Measurements from ENCODE around the gene GRM2. TPM values are rescaled to one million over a fixed set of nuclear protein-coding genes. Genes with fewer than 3 reads are reported as not detected.

Gene GRM2
- polyA plus RNA-seq, 3 donors, result 0.42 to 0.73 (median 0.44) TPM

GRCh38 chr3:51678641-51679040, 28.2 kb upstream of the GRM2 start:
- no peak for DNase-seq (ENCODE audit: extremely low read depth in 1 of 11, low read depth in 9 of 11, low spot score in 4 of 11)

GRCh38 chr3:51679318-51679717, 27.6 kb upstream of the GRM2 start:
- no peak for DNase-seq (ENCODE audit: extremely low read depth in 1 of 11, low read depth in 9 of 11, low spot score in 4 of 11)

GRCh38 chr3:51679777-51680176, 27.1 kb upstream of the GRM2 start:
- no peak for DNase-seq (ENCODE audit: extremely low read depth in 1 of 11, low read depth in 9 of 11, low spot score in 4 of 11)

GRCh38 chr3:51680196-51680595, 26.7 kb upstream of the GRM2 start:
- DNase-seq (ENCODE audit: extremely low read depth in 1 of 11, low read depth in 9 of 11, low spot score in 4 of 11), result no peak

GRCh38 chr3:51680663-51681230, 26.1 kb upstream of the GRM2 start:
- DNase-seq (ENCODE audit: extremely low read depth in 1 of 11, low read depth in 9 of 11, low spot score in 4 of 11), result no peak

- no peak for DNase-seq (ENCODE audit: extremely low read depth in 1 of 11, low read depth in 9 of 11, low spot score in 4 of 11)
These were observed 25.4 kb upstream of the GRM2 start for GRCh38 chr3:51681453-51681852.

- peak in 10 of 11 donors; percentile 37 to 67 (median 50) for DNase-seq (ENCODE audit: extremely low read depth in 1 of 11, low read depth in 9 of 11, low spot score in 4 of 11)
These were observed 24.8 kb upstream of the GRM2 start for GRCh38 chr3:51682079-51682478.

- DNase-seq (ENCODE audit: extremely low read depth in 1 of 11, low read depth in 9 of 11, low spot score in 4 of 11), result no peak
These were observed 24.3 kb upstream of the GRM2 start for GRCh38 chr3:51682526-51682925.

- no peak for DNase-seq (ENCODE audit: extremely low read depth in 1 of 11, low read depth in 9 of 11, low spot score in 4 of 11)
These were observed 23.3 kb upstream of the GRM2 start for GRCh38 chr3:51683566-51683965.

- no peak for DNase-seq (ENCODE audit: extremely low read depth in 1 of 11, low read depth in 9 of 11, low spot score in 4 of 11)
These were observed 21.7 kb upstream of the GRM2 start for GRCh38 chr3:51684971-51685751.

- no peak for DNase-seq (ENCODE audit: extremely low read depth in 1 of 11, low read depth in 9 of 11, low spot score in 4 of 11)
These were observed 20.8 kb upstream of the GRM2 start for GRCh38 chr3:51686056-51686455.

GRCh38 chr3:51686512-51687215, 20.2 kb upstream of the GRM2 start:
- no peak for DNase-seq (ENCODE audit: extremely low read depth in 1 of 11, low read depth in 9 of 11, low spot score in 4 of 11)

GRCh38 chr3:51687431-51688205, 19.2 kb upstream of the GRM2 start:
- DNase-seq (ENCODE audit: extremely low read depth in 1 of 11, low read depth in 9 of 11, low spot score in 4 of 11), result no peak

- DNase-seq (ENCODE audit: extremely low read depth in 1 of 11, low read depth in 9 of 11, low spot score in 4 of 11), result no peak
These were observed 18.7 kb upstream of the GRM2 start for GRCh38 chr3:51688206-51688600.

GRCh38 chr3:51691021-51691420, 15.8 kb upstream of the GRM2 start:
- no peak for DNase-seq (ENCODE audit: extremely low read depth in 1 of 11, low read depth in 9 of 11, low spot score in 4 of 11)

GRCh38 chr3:51691949-51692348, 14.9 kb upstream of the GRM2 start:
- no peak for DNase-seq (ENCODE audit: extremely low read depth in 1 of 11, low read depth in 9 of 11, low spot score in 4 of 11)

- no peak for DNase-seq (ENCODE audit: extremely low read depth in 1 of 11, low read depth in 9 of 11, low spot score in 4 of 11)
These were observed 13.9 kb upstream of the GRM2 start for GRCh38 chr3:51692980-51693395.

- no peak for DNase-seq (ENCODE audit: extremely low read depth in 1 of 11, low read depth in 9 of 11, low spot score in 4 of 11)
These were observed 9.9 kb upstream of the GRM2 start for GRCh38 chr3:51696954-51697353.

- DNase-seq (ENCODE audit: extremely low read depth in 1 of 11, low read depth in 9 of 11, low spot score in 4 of 11), result no peak
These were observed 8.7 kb upstream of the GRM2 start for GRCh38 chr3:51698209-51698608.

GRCh38 chr3:51700403-51700802, 6.5 kb upstream of the GRM2 start:
- no peak for DNase-seq (ENCODE audit: extremely low read depth in 1 of 11, low read depth in 9 of 11, low spot score in 4 of 11)

All from renal cortex interstitium (tissue), 11 donors.